HG03139 (cell line): ENCODE results near the gene CYP4A22.
"Not testable (repeated sequence)": the region's sequence is repeated elsewhere in the genome, so short reads cannot be mapped to it uniquely, and the experiment has no call there.

Experiments used
- ATAC-seq: cut with Tn5 transposase; IDR thresholded peaks from one replicate; pipeline ENCODE4 v1.9.1; 2021; ENCODE audit not compliant: unreplicated experiment

The CYP4A22 gene

DNA sequence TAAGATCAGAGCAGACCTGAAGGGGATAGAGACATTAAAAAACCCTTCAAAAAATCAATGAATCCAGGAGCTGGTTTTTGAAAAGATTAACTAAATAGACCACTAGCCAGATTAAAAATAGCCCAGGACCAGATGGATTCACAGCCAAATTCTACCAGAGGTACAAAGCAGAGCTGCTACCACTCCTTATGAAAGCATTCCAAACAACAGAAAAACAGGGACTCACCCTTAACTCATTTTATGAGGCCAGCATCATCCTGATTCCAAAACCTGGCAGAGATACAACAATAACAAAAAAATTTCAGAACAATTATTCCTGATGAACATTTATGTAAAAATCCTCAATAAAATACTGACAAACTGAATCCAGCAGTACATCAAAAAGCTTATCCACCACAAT is 19.2 kb downstream of the CYP4A22 start:
- not testable (repeated sequence) for ATAC-seq

DNA sequence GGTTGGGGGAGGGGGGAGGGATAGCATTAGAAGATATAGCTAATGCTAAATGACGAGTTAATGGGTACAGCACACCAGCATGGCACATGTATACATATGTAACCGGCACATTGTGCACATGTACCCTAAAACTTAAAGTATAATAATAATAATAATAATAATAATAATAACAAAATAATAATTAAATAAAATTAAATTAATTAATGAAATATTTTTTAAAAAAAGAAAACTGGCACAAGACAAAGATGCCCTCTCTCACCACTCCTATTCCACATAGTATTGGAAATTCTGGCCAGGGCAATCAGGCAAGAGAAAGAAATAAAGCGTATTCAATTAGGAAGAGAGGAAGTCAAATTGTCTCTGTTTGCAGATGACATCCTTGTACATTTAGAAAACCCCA is 20.7 kb downstream of the CYP4A22 start:
- not testable (repeated sequence) for ATAC-seq

DNA sequence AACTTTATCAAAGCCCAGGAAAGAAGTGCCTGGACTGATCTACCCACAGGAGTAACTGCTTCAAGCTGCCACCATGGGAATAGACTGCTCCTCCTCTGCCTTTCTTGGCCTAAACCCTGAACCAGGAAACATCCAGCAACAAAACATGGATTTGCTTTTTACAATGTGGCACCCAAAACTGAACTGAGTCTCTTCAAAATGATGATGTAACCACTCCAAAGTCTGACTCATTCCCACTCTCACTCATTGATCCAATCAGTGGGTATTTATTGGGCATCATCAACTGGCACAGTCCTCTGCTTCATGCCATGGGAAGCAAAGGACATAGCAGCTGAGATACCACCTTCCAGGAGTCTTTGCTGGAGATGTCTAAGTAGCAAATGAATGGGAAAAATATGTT is 23.5 kb downstream of the CYP4A22 start:
- ATAC-seq, result no peak

DNA sequence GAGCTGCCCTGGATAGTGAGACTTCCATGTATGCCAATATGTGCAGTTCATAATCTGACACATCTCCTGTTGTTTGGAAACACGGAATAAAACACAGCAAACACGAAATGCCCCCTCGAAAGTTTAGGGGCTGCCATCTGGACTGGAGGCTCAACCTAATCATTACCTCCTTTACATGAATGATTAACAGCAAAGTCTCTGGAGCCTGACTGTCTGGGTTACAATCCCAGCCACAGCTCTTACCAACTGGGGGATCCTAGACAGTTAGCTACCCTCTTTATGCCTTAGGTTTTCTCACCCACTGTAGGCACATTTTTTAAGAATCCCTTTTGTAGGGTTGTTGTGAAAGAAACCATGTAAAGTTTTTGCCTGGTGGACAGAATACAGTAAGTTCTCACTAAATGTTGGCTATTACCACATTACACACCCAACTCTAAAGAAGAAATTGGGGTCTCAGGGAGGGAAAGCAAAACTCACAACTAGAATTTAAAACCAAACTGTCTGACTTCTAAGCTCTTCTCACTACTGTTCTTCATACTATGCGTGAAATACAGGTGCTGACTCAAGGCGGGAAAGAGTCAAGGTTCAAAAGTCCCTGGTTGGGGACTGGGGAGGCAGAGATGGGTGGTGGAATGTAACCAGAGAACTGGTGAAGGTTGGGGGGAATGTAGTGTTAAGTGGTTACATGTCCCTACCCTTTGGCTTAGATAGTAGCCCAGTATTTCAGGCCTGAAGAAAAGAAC is 24.2 kb downstream of the CYP4A22 start:
- no peak for ATAC-seq

DNA sequence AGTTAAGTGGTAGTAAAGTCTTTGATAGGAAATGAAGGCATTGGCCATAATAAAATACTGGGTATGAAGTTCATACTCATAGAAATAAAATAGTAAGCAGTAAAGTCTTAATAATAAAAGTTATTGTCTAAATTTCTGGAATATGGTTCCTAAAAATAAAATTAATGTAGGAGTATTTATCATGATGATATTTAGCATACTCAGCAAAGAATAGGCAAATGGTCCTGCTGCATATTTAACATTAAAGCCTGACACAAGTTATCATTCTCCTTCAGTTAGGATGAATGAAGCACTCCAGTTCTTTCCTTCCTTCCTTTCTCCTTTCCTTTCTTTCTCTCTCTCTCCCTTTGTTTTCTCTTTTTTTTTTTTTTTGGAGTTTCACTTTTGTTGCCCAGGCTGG is 27.3 kb downstream of the CYP4A22 start:
- ATAC-seq, result no peak

DNA sequence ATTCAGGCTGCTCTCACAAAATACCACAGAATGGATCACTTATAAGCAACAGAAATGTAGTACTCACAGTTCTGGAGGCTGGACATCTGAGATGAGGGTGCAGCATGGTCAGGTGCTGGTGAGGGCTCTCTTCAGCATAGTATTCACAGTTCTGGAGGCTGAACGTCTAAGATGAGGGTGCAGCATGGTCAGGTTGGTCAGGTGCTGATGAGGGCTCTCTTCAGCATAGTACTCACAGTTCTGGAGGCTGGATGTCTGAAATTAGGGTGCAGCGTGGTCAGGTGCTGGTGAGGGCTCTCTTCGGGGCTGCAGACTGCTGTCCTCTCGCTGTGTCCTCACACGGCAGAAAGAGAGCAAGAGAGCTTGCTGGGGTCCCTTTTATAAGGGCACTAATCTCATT is 35.5 kb downstream of the CYP4A22 start:
- ATAC-seq, result no peak

DNA sequence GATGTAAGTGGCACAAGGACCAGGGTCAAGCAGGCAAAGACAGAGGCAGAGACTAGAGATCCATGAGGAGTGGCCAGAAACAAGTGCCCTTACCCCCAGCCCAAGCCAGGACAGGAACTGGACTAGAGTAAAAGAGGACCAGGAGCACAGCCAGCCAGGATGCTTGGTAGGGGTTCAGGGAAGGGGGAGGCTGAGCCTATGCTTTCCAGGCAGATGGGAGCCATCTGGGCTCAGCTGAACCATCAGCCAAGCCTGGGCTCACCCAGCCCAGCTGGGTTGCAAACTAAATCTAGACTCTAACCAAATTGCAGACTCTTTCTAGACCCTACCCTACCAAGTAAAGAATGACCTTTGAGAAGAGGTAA is 37.4 kb downstream of the CYP4A22 start:
- ATAC-seq, result no peak

DNA sequence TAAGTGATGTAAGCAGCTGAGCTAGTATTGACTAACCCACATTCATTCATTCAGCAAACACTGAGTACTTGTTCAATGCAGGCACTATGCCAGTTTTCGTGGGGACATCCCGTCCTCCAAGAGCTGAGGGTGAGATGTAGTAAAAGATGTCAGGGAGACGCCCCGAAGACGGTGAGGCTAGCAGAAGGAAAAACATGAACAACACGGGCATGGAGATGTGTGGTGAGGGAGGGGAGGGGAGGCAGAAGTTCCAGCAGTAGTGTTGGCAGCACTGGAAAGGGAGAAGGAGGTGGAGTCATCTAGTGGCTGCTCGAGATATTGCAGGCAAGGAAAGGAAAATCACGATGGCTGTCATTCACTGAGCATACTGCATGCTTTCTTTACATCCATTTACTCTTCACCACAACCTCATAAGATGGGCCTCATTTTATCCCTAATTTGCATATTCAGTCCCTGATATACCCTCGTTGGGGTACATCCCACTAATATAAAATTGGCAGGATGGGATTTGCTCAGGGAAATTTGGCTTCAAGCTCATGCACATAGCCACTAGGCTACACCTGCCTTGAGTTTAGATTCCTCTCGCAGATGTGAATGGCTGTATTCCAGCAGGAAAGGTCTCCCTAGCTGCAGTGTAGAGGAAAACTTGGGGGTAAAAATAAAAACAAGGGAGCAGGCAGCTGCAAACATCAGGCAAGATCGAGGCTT is 38.1 kb downstream of the CYP4A22 start:
- ATAC-seq, result no peak

DNA sequence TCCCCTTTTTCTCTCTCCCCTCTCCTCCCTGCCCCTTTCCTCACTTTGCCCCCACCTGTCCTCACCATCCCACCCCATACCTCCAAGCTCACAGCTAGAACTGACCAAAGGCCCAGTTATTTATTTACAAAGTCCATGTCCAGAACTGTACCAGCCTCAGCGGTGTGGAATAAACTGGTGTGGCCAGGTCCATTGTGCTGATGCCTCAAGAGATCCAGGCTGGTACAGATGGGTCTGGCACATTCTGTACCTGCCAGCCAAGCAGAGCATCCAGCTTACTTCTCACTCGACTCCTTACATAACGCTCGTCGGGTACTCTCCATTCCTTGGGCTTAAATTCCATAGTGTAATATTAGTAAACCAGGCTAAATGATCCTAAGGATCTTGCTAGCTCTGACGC is 40.8 kb downstream of the CYP4A22 start:
- ATAC-seq, result no peak

DNA sequence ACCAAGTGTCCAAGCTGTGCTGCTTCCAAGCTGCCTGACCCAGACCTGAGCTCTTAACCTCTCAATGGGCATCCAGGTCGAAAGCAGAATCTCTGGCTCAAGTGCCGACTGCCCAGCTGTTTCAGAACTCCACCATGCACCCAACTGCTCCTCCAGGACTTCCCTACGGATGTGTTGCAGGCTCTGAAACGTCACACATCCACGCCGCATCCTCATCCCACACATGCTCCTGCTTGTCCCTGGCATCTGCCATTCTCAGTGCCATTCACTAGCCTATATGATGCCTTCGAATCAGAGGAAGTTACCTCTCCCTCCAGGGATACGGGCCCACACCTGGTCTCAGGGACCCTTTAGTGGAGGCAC is 41.4 kb downstream of the CYP4A22 start:
- no peak for ATAC-seq

DNA sequence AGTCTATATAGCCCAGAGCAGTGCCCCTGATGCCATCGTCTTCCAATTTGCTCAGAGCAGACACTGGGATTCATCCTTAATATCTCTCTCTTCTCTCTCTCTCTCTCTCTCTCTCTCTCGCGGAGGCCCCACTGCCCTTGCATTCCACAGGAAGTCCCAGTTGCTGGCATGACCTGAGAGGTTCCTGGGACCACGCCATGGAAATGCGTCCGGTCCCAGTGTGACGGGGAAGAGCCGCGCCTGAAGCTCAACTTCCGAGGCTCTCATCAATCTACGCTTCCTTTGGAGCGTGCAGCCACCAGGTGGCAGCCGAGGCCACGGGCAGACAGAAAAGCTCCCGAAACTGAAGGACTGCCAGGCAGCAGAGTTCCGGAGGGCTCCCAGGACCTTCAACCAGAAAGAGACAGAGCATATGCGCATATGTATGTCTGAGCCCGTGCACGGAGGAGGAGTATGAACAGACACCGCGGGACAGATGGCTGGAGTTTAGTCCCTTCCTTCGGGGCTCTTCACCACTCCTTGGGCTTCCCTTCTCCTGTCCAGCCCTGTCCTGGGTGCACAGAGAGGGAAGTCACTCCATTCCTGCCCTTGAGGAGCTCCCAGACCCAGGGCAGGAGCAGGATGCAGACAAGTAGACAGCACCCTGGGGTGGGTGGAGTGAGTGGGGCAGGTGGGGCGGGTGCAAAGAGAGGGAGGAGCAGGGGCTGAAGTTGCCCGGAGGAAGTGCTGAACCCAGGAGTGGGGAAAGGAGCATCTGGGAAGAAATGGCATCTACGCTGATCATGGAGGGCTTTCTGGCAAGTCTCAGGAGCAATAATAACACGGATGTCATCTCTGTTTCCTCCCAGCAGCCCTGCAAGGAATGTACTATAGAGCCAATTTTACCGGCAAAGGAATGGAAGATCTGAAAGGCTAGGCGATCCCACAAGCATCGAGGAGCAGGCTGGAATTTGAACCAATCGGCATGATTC is 42.1 kb downstream of the CYP4A22 start:
- ATAC-seq, result peak; percentile 88

DNA sequence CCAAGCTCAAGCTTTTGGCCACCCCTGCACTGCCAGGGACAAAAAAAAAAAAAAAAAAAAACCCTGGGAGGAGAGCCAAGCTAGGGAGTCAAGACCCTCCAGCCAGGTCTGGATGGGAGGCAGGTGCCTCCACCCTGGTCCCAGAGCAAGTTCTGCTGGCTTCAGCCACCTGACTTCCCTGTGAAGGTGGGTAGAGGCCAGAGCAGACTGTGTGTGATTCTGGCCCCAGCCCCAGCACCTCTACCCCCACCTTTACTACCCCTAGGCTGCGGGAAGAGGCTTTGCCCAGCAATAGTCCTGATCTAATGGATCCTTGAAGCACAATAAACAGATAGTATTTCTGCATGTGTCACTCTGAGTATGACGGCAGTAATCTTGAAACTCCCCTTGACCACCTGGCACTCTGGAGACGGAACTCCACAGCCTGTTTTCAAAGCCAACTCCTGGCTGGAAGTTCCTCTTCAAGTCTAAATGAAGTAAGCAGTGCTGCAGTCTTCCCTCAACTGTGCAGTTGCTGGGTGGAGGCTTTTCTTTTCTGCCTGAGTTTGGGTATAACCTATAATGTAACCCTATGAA is 42.8 kb downstream of the CYP4A22 start:
- no peak for ATAC-seq

DNA sequence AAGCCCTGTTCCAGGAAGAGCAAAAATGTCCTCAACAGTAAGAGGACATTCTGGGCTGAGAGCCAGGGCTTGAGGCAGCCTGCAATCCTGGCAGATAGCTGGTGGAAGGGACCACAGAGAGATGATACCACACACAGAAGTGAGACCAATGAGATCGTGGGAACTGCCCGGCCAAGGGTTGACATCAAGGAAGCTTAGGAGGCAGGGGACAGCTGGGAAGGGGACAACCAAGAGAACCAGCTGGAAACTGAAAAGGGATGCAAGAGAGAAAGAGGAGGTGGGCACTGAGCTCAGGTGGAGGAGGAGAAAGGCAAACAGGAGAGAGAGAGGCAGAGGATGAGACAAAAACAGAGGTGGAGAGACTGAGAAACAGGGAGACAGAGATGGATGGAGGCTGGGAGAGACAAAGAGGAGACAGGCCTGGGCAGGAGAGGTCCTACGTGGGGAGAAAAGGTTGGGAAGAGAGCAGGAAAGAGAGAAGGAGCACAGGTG is 43.4 kb downstream of the CYP4A22 start:
- no peak for ATAC-seq

DNA sequence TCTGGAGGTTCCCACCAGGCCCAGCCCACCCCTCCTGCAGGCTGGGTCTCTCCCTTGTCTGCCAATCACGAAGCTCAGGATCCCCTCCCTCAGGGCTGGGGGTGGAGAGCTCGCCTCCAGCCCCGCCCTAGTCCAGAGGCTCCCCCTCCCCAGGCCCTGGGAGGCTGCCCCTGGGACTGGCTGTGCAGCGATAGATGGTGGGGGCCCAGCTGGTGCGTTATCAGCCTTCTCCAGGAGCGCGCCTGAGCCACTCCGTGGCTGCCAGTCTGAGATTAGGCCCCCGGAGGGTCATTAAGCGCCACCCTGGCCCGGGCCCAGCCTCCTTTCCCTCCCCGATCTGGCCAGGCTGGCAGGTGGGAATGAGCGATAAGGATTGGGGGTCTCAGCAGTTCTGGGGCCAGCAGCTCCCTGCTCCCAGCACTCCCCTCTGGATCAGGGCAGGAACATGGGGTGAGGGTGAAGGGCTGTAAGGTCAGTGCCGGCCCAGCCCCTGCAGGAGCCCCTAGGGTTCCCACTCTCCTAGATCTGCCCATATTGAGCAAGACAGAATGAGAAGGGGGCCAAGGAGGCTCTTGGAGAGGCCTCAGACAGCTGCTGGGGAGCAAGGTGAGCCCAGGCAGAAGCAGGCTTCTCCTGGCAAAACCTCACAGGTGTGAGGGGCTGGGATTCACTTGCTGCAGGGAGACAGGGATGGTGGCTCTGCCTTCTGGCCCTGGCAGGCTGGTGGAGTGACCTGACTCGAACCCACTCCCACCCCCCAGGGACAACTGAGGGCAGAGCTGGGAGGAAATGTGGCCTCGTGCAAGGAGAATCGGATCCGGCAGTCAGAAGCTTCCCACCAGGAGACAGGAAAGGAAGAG is 44.1 kb downstream of the CYP4A22 start:
- ATAC-seq, result no peak

DNA sequence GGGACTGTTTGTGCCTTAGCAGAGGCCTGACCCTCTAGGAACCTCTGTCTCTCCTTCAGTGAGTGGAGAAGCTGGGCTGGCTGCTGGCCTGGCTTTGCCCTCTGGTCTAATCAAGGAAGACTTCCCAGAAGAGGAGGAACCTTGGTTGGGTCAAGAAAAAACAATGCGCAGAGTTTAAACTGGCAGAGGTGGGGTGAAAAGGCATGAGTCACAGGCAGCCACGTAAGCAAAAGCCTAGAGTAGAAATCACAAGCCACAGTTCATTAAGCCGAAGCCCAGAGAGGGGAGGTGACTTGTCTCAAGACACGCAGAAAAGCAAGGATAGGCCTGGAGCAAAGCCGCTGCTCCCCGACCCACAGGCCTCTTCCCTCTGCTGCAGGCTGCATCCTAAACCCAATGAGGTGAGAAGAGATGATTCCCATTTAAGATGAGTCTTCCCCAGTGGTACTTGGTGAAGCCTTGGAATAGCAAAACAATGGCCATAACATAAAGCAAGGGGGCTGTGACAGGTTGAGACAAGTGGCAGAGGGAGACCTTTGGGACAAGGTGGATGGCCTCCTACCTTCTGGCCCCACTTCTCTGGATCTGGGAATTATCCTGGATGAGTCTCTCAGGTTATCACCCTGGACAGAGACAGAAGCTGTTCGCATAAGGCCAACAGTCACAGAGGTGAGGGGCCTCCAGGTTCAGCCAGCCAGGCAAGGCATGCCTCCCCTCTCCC is 44.9 kb downstream of the CYP4A22 start:
- ATAC-seq, result no peak

DNA sequence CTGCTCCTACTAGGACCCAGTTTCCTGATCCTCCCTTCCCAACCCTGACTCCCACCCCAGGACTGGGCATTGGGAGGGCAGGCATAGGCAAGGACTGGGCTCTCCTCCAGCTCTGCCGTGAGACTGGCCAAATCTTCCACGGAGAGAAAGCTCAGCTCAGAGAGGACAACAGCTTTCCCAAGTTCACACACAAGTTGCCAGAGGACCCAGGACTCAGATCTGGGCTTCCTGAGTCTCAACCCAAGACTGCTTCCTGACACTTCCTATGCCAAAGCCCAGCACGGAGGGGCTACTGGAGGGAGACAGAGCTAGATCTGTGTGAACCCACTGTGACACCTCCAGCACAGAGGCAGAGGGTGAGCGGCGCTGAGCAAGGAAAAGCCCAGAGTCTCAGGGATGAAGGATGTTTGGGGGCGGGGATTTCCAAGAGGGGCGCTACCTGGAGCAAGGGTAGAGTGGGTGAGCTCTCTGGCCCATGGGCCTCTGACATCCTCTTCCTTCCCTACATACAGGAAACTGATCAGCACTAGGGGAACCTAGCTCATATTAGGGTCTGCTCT is 45.5 kb downstream of the CYP4A22 start:
- ATAC-seq, result no peak

DNA sequence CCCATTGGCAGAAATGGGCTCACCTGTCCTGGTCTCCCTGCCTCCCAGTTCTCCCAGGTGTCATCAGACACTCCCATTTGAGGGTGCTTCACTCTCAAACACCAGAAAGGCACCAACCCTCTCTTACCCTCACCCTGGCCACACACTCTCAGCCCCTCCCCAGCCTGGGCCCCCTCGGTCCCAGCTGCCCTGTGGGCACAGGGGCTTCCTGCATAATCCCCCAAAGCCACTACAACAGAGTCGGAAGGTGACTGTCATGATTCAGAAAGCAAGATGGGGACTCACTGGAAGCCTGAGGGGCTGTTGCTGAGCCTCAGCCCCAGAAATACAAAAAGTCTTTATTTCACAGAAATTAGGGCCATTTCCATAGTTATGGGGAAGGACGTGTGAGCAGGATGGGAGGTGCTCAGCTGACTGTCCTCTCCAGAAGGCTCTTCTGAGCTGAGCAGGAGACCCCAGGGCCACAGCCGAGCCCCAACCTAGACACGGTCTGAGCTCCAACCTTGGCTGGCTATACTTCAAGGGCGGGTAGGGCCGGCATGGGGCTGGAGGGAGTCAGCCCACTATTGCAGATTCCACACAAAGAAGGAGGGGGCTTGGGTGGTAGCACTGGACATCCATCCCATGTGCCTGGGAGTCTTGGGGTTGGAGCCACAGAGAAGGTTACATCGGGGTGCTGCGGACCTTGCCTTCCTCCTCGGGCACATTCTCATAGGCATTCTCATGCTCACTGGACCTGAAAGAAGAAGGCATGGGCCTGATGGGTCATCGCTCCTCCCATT is 46.3 kb downstream of the CYP4A22 start:
- no peak for ATAC-seq

DNA sequence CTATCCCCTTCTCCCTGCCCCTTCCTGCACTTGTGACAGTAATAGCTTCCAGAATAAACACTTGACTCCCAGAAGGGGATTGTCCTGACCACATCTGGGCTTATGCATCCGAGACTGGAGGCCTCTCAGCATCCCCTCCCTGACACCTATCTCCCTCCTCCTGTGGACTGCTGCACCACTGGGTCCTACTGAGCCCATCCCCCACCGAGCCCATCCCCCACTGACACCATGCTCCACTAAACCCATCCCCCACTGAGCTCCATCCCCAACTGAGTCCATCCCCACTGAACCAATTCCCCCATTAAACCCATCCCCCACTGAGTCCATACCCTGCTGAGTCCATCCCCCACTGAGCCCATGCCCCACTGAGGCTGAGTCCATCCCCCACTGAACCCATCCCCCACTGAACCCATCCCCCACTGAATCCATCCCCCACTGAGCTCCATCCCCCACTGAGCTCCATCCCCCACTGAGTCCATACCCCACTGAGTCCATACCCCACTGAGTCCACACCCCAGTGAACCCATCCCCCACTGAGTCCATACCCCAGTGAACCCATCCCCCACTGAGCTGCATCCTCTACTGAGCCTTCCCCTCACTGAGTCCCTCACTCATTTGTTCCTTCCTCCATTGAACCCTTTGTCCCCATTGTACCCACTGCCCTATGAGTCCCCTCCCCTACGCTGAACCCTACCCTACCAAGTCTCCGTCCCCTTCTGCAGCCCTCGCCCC is 47.0 kb downstream of the CYP4A22 start:
- ATAC-seq, result no peak
